ENCODE measurements around the gene LIN28B.

LIN28B gene

DNA sequence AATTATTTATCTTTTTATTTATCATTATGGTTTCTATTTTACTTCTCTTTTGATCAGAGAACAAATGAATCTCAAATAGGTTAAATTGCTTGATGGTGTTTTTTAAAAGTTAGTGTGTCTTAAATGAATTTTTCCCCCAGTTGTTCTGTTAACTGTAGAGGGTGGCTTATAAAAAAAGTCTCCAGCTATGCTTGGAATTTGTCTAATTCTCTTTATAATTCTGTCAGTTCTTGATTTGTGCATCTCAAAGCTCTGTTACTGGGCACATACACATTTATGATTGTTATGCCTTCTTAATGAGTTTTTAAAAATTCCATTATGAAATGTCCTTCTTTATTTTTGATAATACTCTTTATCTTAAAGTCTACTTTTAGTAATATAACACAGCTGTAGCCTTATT, 58.0 kb downstream of the LIN28B start:
- DNase-seq (ENCODE audit: low read depth): no peak

DNA sequence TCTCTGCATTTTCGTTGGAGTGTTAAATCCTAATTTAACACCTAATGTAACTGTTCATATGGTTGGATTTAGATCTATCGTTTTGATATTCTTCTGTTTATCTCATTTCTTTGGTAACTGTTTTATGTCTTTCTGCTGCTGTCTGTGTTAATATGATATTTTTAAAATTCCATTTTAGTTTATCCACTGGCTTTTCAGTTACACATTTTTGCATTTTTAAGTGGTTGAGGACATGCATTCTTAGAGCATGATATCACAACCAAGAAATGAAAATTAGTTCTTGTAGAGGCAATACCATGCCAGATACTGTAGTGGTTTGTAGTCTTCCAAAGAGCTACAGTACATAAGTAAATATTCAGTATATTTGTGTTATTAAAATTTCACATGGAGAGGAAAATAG, 58.6 kb downstream of the LIN28B start:
- DNase-seq (ENCODE audit: low read depth): no peak

DNA sequence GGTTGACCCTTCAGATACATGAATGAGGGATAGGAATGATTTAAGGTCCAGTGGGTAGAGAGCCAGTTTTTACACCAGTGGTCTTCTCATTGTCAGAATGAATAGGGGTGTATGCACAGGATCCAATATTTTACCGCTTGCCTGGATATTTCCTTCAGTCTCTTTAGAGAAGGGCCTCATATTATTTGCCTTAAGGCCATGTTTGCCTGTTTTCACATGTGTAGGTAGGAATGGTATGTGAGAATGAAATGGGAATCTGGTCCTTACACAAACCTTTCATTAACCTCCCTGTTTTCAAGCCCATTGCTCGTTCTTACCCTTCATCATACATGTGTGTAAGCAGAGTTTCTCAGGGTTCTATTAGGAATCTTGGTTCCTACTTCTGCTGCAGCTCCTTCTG, 62.4 kb downstream of the LIN28B start:
- no peak for DNase-seq (ENCODE audit: low read depth)

DNA sequence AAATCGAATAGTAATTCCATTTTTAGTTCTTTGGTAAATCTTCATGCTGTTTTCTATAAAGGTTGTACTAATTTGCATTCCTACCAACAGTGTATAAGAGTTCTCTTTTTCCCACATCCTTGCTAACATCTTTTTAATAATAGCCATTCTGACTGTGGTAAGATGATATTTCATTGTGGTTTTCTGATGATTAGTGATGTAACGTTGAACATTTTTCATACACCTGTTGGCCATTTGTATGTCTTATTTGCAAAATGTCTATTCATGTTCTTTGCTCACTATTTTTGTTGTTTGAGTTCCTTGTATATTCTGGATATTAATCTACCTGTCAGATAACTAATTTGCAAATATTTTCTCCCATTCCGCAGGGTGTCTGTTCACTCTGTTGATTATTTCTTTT, 64.5 kb downstream of the LIN28B start:
- DNase-seq (ENCODE audit: low read depth): no peak

GRCh38 chr6:105022416-105022815, 65.5 kb downstream of the LIN28B start:
- DNase-seq (ENCODE audit: low read depth): no peak

- DNase-seq (ENCODE audit: low read depth): no peak
Measured at GRCh38 chr6:105024803-105025202, 67.9 kb downstream of the LIN28B start.

- no peak for DNase-seq (ENCODE audit: low read depth)
Measured at GRCh38 chr6:105028898-105029297, 72.0 kb downstream of the LIN28B start.

- no peak for DNase-seq (ENCODE audit: low read depth)
Measured at GRCh38 chr6:105029581-105029980, 72.7 kb downstream of the LIN28B start.

DNA sequence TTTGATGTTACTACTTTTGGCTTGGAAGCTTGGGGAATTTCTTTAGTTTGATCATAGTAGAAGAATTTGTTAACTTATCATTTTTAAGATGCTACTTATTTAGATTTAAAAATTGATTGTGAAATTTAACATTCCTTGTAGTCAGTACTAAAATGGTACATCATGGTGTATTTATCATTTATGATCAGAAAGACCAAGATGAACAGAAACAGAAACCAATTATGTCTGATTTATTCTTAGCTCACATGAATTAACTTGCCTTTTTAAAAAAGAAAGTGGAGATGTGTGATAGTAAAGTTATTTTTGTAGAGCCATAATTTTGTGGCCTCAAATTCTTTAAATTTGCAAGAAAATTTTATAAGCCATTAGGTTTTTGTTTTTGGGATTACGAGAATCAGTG, 77.6 kb downstream of the LIN28B start:
- DNase-seq (ENCODE audit: low read depth): no peak

- DNase-seq (ENCODE audit: low read depth): no peak
Measured at GRCh38 chr6:105035299-105035698, 78.4 kb downstream of the LIN28B start.

GRCh38 chr6:105036351-105036750, 79.4 kb downstream of the LIN28B start:
- DNase-seq (ENCODE audit: low read depth): no peak

DNA sequence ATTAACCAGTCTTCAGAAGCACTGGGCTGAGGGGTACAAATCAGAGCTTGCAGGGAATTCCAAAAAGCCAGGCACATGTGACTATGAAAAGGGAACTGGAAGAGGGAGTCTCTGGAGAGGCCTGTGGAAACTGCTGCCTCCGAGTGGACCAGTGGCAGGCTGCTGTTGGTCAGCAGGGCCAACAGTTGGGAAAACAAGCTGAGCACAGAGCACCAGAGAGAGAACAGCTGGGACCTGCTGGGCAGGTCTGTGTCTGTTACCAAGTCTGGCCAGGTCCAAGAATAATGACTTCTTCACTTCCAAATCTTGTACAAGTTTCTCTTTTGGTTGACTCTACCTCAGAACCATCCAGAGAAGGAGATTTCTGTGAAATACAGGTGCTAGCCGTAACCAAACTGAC, 81.4 kb downstream of the LIN28B start:
- no peak for DNase-seq (ENCODE audit: low read depth)

DNA sequence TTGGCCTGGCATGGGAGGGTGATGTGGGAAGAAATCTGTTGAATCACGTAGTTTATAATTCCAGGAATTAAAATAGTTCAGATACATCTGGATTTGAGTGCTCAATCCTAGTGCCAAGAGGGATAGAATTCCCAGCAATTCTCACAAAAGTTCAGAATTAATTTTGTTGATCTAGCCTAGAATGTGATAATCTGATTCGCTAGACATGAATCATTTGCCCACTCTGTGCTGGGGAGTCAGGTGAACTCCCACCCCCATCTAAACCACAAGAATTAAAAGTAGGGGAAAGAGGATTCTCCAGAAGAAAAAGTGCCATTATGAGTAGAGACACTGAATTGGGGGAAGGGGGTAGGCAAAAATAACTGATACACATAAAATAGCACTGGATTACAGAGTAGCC, 85.0 kb downstream of the LIN28B start:
- no peak for DNase-seq (ENCODE audit: low read depth)

DNA sequence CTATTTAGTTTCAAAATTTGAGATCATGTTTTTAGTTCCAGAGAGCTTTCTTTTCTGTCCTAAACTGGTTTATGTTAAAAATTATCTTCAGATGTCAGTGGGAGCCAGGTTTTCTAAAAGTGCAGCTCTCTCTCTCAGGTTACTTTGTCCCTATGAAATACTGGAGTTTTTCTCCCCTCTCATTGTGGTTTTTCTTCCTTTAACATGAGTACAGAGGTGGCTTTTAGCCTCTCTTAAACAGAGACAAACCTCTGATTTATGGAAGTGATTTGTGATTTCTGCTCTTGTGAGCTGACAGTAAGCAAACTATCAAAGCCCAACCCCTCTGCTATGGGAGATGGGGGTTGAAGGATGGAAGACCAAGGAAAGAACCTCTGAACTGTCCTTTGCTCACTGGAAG, 85.7 kb downstream of the LIN28B start:
- DNase-seq (ENCODE audit: low read depth): no peak

- DNase-seq (ENCODE audit: low read depth): no peak
Measured at GRCh38 chr6:105043979-105044378, 87.1 kb downstream of the LIN28B start.

- no peak for DNase-seq (ENCODE audit: low read depth)
Measured at GRCh38 chr6:105045526-105045925, 88.6 kb downstream of the LIN28B start.

GRCh38 chr6:105051941-105052471, 95.1 kb downstream of the LIN28B start:
- no peak for DNase-seq (ENCODE audit: low read depth)

DNA sequence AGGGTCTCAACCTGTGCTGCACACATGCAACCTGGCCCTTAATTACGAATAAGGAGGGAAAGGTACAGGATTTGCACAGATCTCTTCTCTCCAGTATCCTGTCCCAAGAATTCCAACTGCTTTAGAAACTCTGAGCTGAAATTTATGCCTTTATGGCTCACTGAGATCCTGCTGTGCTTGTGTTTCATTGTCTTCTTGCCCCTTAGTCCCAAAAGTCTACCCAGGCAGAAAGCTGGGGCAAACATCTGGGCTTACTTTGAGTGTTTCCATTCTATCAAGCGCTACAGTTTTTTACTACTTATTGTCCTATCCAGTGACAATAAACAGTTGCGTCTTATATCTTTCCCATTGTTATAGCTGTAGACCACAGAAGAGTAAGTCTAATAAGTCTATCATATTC, 99.7 kb downstream of the LIN28B start:
- DNase-seq (ENCODE audit: low read depth): no peak

- no peak for DNase-seq (ENCODE audit: low read depth)
Measured at GRCh38 chr6:105057160-105057559, 100.3 kb downstream of the LIN28B start.

- no peak for DNase-seq (ENCODE audit: low read depth)
Measured at GRCh38 chr6:105058316-105058715, 101.4 kb downstream of the LIN28B start.

DNA sequence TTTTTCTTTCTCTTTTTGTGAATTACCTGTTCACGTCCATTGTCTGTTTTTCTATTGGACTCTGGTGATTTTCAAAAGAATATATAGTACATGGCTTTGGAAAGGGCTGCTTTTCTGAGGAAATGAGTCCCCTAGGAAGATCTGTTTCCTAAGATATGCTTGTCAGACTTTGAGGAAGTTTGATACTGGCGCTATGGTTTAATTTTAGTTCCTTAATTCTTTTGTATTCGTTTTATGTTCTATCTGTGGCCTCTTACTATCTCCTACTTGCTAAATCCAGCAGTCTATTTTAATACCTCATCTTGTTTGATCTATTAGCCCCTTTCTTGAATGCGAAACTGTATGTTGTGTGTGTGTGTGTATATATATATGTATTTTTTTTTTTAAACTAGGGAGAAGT, 101.9 kb downstream of the LIN28B start:
- DNase-seq (ENCODE audit: low read depth): no peak

DNA sequence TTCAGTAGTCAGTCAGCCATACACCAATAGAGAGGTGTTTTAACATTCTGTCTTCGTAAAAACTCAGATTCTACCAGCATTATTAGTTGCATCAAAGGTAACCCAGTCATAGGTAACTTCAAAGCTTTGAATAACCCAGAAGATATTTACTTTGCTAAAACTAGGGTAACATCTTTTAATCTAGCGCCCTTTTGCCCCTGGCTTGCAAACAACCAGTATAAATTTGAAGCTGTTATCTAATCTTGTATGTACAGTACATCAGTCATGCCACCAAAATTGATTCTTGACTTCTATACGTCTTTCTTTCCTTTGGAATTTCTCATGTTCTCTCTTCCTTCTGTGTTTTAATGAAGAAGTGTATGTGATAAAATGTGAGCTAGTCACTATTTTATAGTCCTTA, 109.3 kb downstream of the LIN28B start:
- DNase-seq (ENCODE audit: low read depth): no peak

GRCh38 chr6:105066836-105067235, 109.9 kb downstream of the LIN28B start:
- no peak for DNase-seq (ENCODE audit: low read depth)

- DNase-seq (ENCODE audit: low read depth): no peak
Measured at GRCh38 chr6:105067329-105067728, 110.4 kb downstream of the LIN28B start.

GRCh38 chr6:105068407-105068806, 111.5 kb downstream of the LIN28B start:
- DNase-seq (ENCODE audit: low read depth): no peak

Measured in stimulated activated CD8-positive, alpha-beta memory T cell treated with anti-CD3 and anti-CD28 coated beads, Interleukin-15, amount 100 ng/mL, for 24 hours (primary cell).